K562 (cell line): ENCODE results near the gene EGF. TPM values are rescaled to one million over a fixed set of nuclear protein-coding genes. Genes with fewer than 3 reads are reported as not detected.
"Not testable (repeated sequence)": the region's sequence is repeated elsewhere in the genome, so short reads cannot be mapped to it uniquely, and the experiment has no call there.

Experiments
- ATAC-seq: fragments of 200-7000 bp; cut with Tn5 transposase; 3 replicates; pipeline ENCODE4 v1.9.1; 2020; ENCODE audit warnings: moderate library complexity
- BruUV-seq: library from RNA; stranded (reverse); fragments of 400-500 nt; replicated peaks from 2 replicates; lab custom pipeline; 2021; lab: Mats Ljungman, UMichigan
- CTCF ChIA-PET: fragments of 300-600 bp; formaldehyde crosslinking; extraction: SDS; loops from one replicate; lab custom pipeline; 2021; ENCODE audit warnings: low intra/inter-chr PET ratio; lab: Yijun Ruan, JAX
- POLR2A ChIA-PET: fragments of 300-600, 350-650 bp; sonication (Branson Sonifier 250); formaldehyde crosslinking; extraction: SDS; loops from one replicate; lab custom pipeline; 2021; ENCODE audit warnings: antibody characterized with exemption, inconsistent platforms; lab: Yijun Ruan, JAX
- DNase-seq, 4 experiments: peaks; one replicate each; pipeline versions ENCODE4 v3.0.0 to v3.0.0-alpha.2; 2011 to 2018; ENCODE audit warnings: low spot score in 3 of 4, mixed read lengths in 3 of 4; ENCODE audit errors: extremely low read depth in 1 of 4
- FAIRE-seq: peaks from 2 replicates; lab custom pipeline; 2011; peaks lifted over from hg19 to GRCh38; lab: Jason Lieb, UNC
- H2AFZ ChIP-seq: 2 replicates; pipeline ENCODE4 v1.6.0; 2011; ENCODE audit warnings: low read depth, low read length, control low read depth, inconsistent platforms
- H3K27ac ChIP-seq: fragments of 200-600 bp; 3 replicates; pipeline ENCODE4 v1.8.0; 2011; ENCODE audit warnings: low read depth, mild to moderate bottlenecking, control low read depth, inconsistent platforms, low read length, moderate library complexity, mixed read lengths; ENCODE audit errors: extremely low read depth
- H3K27me3 ChIP-seq, 2 experiments: fragments of 300-600 bp in 1 of 2; 2 replicates in 1 of 2; 3 replicates in 1 of 2; pipeline versions ENCODE4 v1.6.0 to v1.8.0; 2011; ENCODE audit warnings: inconsistent platforms in 2 of 2, low read length in 2 of 2, mild to moderate bottlenecking in 1 of 2, mixed read lengths in 1 of 2, moderate library complexity in 1 of 2; ENCODE audit not compliant: control insufficient read depth in 2 of 2, insufficient read depth in 2 of 2
- H3K36me3 ChIP-seq: fragments of 300-600 bp; 3 replicates; pipeline ENCODE4 v1.8.0; 2011; ENCODE audit warnings: mild to moderate bottlenecking, low read length, inconsistent platforms; ENCODE audit not compliant: control insufficient read depth, insufficient read depth
- H3K4me1 ChIP-seq, 2 experiments: fragments of 200-600 bp in 1 of 2; replicated peaks in 1 of 2; 2 replicates in 1 of 2; 3 replicates in 1 of 2; pipeline versions ENCODE4 v1.5.1 to v1.8.0; 2011; ENCODE audit warnings: inconsistent platforms in 2 of 2, low read length in 2 of 2, mild to moderate bottlenecking in 1 of 2, mixed read lengths in 1 of 2, moderate library complexity in 1 of 2; ENCODE audit not compliant: control insufficient read depth in 2 of 2, insufficient read depth in 2 of 2
- H3K4me2 ChIP-seq: 2 replicates; pipeline ENCODE4 v1.6.1; 2011; ENCODE audit warnings: low read length, control low read depth, inconsistent platforms, mixed read lengths; ENCODE audit not compliant: insufficient read depth
- H3K4me3 ChIP-seq: fragments of 200-600 bp; sonication (generic), shearing (Covaris generic); 2 replicates; pipeline ENCODE4 v1.5.1; 2016; ENCODE audit warnings: control low read depth, inconsistent platforms
- H3K79me2 ChIP-seq: fragments of 200-600 bp; 3 replicates; pipeline ENCODE4 v1.8.0; 2011; ENCODE audit warnings: low read length, inconsistent platforms; ENCODE audit not compliant: control insufficient read depth, insufficient read depth
- H3K9ac ChIP-seq, 2 experiments: 2 replicates each; pipeline versions ENCODE4 v1.6.0 to v1.6.1; 2011; ENCODE audit warnings: low read depth in 2 of 2, low read length in 2 of 2, control low read depth in 1 of 2, inconsistent platforms in 1 of 2, mild to moderate bottlenecking in 1 of 2, mixed read lengths in 1 of 2; ENCODE audit not compliant: insufficient read depth in 1 of 2
- H3K9me1 ChIP-seq: one replicate; pipeline ENCODE4 v1.6.0; 2011; ENCODE audit warnings: inconsistent platforms, mild to moderate bottlenecking, low read length, moderate library complexity; ENCODE audit not compliant: control insufficient read depth, insufficient read depth
- H3K9me3 ChIP-seq: replicated peaks from 2 replicates; pipeline ENCODE4 v1.5.1; 2011; ENCODE audit warnings: low read depth, low read length, inconsistent platforms; ENCODE audit not compliant: control insufficient read depth, insufficient read depth
- H4K20me1 ChIP-seq: replicated peaks from 2 replicates; pipeline ENCODE4 v1.6.1; 2011; ENCODE audit warnings: low read length, inconsistent platforms, mixed read lengths; ENCODE audit not compliant: control insufficient read depth, insufficient read depth
- ZNF23 ChIP-seq: fragments of 250-450 bp; sonication (Bioruptor Pico); IDR thresholded peaks from 2 replicates; pipeline ENCODE4 v1.4.0; 2020; ENCODE audit warnings: mild to moderate bottlenecking
- ZNF507 ChIP-seq: conservative IDR thresholded peaks from 2 replicates; pipeline ENCODE4 v1.6.1; 2017; ENCODE audit warnings: missing genetic modification characterization, missing compliant biosample characterization
- WGBS: fragments of 100-300 bp; shearing (Covaris generic); methylation state at CpG from one replicate; pipeline ENCODE4 v1.1.6; 2016; ENCODE audit warnings: low coverage, mixed read lengths; ENCODE audit not compliant: insufficient coverage; ENCODE audit errors: missing lambda C conversion rate; 5-methylcytosine and 5-hydroxymethylcytosine counted together
- in situ Hi-C: fragments of 300-500 bp; cut with MboI; formaldehyde crosslinking; loops from 4 replicates; pipeline ENCODE4 v1.15.0; 2018; ENCODE audit warnings: inconsistent platforms, mixed read lengths
- intact Hi-C: fragments of 100-400 bp; cut with micrococcal nuclease; formaldehyde crosslinking; loops from 2 replicates; pipeline ENCODE4 v1.14.2; 2022
- polyA plus RNA-seq, 8 experiments: library from polyadenylated mRNA; depleted of rRNA in 4 of 8; stranded (reverse) in 5 of 8; unstranded in 3 of 8; fragments of >200 nt; fragmentation: Nextera tagmentation in 2 of 8; fragmentation: Illumina TruSeq in 1 of 8; extraction: Ambion mirVana in 2 of 8; extraction: Trizol in 1 of 8; gene quantifications; 2 replicates each; pipeline versions ENCODE4 v1.2.1 to v1.2.3, GENCODE V29; 2011 to 2014; ENCODE audit warnings: inconsistent platforms in 1 of 8, missing spikeins in 1 of 8
- total RNA-seq, 7 experiments: library from RNA; depleted of rRNA in 6 of 7; stranded (reverse); fragments of >200 nt in 6 of 7; fragmentation: Illumina TruSeq in 2 of 7; extraction: Trizol in 2 of 7; gene quantifications; 2 replicates each; pipeline versions ENCODE4 v1.2.1 to v1.2.3, GENCODE V29; 2011 to 2021; ENCODE audit warnings: low replicate concordance in 1 of 7

EGF gene
- total and polyA plus RNA-seq, 9 of the 15 experiments (the other 6 are each of a cell fraction or from before 2014, with no cell fraction given) = 0.32 to 3.1 (median 1.3) TPM

GRCh38 chr4:109931318-109931717 is 18.6 kb downstream of the EGF start:
- 18% methylated on average over 4 of the region's 4 CpGs for WGBS
- H4K20me1 ChIP-seq = no peaks in the 10 kb centered on the region
- no peak for TF ChIP-seq ZNF23 (CRISPR knock-in tag)
- ATAC-seq (no peak), DNase-seq (no peak), FAIRE-seq (no peak)
- no peaks in the 10 kb centered on the region for H3K9me3 ChIP-seq
- no peak overlapping the region for H3K4me3 ChIP-seq
- intact Hi-C loops (no loop called here), in situ Hi-C loops (no loop called here)
- H2AFZ ChIP-seq = no peak overlapping the region
- ChIA-PET CTCF (no interaction called here), POLR2A (no interaction called here)
- H3K9me1 ChIP-seq = no peaks in the 10 kb centered on the region
- BruUV-seq = no TSS peak
- H3K4me1 ChIP-seq = no peaks in the 10 kb centered on the region
- no peak overlapping the region for H3K4me2 ChIP-seq
- H3K9ac ChIP-seq = no peak overlapping the region
- no peaks in the 10 kb centered on the region for H3K36me3 ChIP-seq
- no peaks in the 10 kb centered on the region for H3K27me3 ChIP-seq
- no peaks in the 10 kb centered on the region for H3K79me2 ChIP-seq
- H3K27ac ChIP-seq = no peak overlapping the region

GRCh38 chr4:109937352-109937751 is 24.7 kb downstream of the EGF start:
- H3K9me1 ChIP-seq, intact Hi-C loops, H3K4me2 ChIP-seq, CTCF ChIA-PET, H3K9me3 ChIP-seq, FAIRE-seq, H3K36me3 ChIP-seq, H3K9ac ChIP-seq, ATAC-seq, H3K4me3 ChIP-seq, H4K20me1 ChIP-seq, DNase-seq, in situ Hi-C loops, H3K4me1 ChIP-seq, H3K27ac ChIP-seq, H2AFZ ChIP-seq, POLR2A ChIA-PET, BruUV-seq, H3K79me2 ChIP-seq, H3K27me3 ChIP-seq: not testable (repeated sequence)
- 15% methylated on average over 3 of the region's 3 CpGs for WGBS
- peak; percentile 92 for TF ChIP-seq ZNF507 (tag)
